OCI-LY7 (cell line): ENCODE measurements around the gene TMEM127.

Experiments used
- EZH2phosphoT487 ChIP-seq: fragments of 200-600 bp; sonication (generic); IDR thresholded peaks from 2 replicates; pipeline ENCODE4 v1.6.1; 2018; ENCODE audit warnings: low read depth, borderline replicate concordance, mild to moderate bottlenecking, mixed run types, antibody characterized with exemption, low read length, moderate library complexity, mixed read lengths
- TF ChIP-seq, protein P1 (sequence below): fragments of 200-600 bp; sonication (generic); conservative IDR thresholded peaks from 2 replicates; pipeline ENCODE4 v1.5.1; 2014; ENCODE audit warnings: mild to moderate bottlenecking, antibody characterized with exemption, low read length, moderate library complexity, mixed read lengths

DNA sequence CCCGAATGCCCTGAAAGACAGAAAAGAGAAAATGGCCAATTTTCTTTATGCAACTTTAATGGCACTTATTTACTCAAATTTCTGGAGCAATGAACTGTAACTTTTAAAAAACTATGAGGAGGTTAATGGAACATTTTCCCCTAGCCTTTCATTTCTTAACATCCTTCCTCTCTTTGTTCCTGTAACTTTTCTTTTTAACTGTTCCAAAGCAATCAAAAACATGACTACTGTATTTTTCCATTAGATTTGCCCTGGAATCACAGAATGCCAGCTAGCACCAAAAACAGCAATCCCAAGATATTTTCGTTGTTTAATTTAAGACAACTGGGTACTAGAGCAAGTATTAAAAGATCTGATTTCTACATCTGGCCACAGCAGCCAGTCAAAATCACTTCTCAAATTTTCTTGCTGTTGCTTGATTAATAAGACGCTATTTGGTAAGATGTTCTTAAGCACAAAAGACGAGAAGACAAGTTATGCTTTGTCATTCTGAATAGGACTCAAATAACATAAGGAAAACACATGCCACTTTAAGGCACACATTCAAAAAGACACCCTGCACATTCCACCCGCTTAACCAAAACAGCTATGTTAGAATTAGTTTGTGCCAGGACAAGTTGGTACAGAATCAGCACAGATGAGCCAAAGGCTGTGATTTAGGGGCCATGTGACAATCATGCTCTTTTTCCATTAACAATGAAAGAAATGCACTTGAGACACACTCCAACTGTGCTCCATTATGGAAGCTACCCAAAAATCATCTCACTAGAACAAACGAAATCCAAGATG, 60.8 kb downstream of the TMEM127 start:
- TF ChIP-seq, protein P1, sequence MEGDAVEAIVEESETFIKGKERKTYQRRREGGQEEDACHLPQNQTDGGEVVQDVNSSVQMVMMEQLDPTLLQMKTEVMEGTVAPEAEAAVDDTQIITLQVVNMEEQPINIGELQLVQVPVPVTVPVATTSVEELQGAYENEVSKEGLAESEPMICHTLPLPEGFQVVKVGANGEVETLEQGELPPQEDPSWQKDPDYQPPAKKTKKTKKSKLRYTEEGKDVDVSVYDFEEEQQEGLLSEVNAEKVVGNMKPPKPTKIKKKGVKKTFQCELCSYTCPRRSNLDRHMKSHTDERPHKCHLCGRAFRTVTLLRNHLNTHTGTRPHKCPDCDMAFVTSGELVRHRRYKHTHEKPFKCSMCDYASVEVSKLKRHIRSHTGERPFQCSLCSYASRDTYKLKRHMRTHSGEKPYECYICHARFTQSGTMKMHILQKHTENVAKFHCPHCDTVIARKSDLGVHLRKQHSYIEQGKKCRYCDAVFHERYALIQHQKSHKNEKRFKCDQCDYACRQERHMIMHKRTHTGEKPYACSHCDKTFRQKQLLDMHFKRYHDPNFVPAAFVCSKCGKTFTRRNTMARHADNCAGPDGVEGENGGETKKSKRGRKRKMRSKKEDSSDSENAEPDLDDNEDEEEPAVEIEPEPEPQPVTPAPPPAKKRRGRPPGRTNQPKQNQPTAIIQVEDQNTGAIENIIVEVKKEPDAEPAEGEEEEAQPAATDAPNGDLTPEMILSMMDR = no peak
- no peak for TF ChIP-seq EZH2phosphoT487
